HG02642 (cell line): ENCODE data around the gene ITIH3.

ENCODE experiments used
- ATAC-seq: cut with Tn5 transposase; IDR thresholded peaks from one replicate; pipeline ENCODE4 v1.9.1; 2021; ENCODE audit warnings: mild to moderate bottlenecking; ENCODE audit not compliant: unreplicated experiment, poor library complexity

Gene ITIH3

DNA sequence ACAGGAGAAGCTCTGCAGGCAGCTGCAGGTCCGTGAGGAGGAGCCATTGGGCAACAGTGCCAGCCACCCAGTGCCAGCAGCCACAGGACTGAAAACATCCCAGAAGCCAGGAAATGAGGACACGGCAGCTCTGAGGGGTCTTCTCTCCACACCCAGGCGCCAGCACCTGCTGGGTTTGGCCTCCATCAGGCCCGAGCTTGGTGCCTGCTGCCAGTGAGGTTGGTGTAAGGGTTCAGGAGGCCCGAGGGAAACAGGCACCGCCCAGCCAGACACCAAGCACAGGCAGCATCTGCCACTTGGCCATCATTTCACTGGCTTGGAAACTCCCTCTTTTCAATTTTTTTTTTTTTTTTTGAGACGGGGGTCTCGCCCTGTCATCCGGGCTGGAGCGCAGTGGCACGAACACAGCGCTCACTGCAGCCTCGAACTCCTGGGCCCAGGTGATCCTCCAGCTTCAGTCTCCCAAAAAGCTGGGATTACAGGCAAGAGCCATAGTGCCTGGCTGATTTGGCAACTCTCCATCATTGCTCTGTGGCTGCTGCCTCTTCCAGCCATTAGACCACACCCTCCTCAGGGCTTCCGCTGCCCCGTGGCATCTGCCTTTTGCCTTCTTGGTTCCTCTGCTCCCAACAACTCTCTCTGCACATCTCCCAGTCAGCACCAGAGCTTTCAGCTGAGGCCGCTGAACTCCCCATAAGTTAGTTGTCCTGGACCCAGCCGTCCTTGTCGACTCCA is 1.5 kb upstream of the ITIH3 start:
- no peak for ATAC-seq

- ATAC-seq = no peak
Observed at GRCh38 chr3:52793702-52794611, 639 bp upstream of the ITIH3 start.

GRCh38 chr3:52795298-52795900 is 803 bp downstream of the ITIH3 start:
- ATAC-seq = no peak

DNA sequence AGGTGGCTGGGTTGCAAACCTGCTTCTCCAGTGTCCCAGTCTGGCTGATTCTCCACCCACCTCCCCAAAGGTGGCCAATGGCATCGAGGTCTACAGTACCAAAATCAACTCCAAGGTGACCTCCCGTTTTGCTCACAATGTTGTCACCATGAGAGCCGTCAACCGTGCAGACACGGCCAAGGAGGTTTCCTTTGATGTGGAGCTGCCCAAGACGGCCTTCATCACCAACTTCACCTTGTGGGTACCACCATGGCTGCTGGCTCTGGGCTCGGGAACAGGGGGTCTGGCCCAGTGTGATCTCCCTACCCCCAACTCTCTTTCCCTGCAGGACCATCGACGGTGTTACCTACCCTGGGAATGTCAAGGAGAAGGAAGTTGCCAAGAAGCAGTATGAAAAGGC is 1.8 kb downstream of the ITIH3 start:
- no peak for ATAC-seq

DNA sequence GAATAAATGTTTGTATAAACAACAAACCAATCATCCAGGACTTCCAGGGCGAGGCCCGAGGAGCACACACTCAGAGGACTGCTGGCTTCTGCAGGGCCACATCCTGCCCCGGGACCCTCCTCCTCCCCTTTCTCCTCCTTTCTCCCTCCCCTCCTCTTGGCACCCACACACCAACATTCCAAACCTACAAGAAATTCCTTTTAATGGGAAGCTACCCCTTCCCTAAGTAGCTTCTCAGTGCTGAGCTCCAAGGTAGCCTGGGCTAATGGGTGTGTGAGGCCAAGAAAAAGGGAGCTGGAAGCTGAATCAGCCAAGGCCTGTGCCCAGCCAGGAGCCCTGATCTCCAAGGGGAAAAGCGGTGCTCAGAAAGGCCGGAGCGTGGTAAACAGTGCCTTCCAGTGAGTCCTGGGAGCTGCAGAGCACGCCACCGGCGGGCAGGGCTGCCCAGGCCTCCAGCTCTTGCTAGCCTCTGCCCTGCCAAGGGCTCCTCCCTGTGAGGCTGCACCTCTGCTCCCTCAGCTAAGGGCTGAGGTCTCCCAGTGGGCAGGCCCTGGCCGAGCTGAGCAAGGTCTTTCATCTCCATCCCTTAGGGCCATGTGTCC is 3.9 kb downstream of the ITIH3 start:
- no peak for ATAC-seq

DNA sequence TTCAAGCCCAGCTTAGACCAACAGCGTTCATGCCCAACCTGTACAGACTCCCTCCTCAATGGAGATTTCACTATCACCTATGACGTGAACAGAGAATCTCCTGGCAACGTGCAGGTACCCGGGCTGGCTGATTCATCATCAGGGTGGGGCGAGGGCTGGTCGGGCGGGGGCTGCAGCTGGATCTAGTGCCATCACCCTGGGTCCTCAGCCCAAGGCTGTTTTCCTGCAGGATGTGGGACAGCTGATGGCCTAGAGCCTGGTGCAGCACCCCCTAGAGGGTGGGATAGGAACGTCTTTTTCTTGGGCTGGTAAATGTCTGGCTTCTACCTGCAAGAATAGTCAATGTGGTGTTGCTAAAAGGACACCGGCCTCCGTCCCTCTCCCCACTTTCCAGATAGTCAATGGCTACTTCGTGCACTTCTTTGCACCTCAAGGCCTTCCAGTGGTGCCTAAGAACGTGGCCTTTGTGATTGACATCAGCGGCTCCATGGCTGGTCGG is 4.4 kb downstream of the ITIH3 start:
- ATAC-seq = no peak

GRCh38 chr3:52800079-52800478 is 5.5 kb downstream of the ITIH3 start:
- no peak for ATAC-seq

DNA sequence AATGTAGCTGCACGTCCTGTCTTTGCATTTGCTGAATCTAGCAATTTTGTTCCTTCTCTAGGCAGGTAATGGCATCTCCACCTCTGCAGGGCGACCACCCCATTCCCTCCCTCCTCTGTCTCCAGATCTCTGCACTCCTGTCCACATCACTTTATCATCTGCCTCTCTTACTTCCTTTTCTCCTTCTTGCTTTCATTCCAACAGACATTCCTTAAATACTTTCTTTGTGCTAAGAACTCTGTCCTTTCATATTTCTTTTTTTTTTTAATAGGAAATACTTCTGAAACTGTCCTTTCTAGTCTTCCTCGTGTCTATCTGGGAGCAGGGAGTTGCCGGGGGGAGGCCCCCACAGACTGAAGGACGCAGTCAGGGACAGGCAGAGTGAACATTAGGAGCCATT is 7.2 kb downstream of the ITIH3 start:
- no peak for ATAC-seq

DNA sequence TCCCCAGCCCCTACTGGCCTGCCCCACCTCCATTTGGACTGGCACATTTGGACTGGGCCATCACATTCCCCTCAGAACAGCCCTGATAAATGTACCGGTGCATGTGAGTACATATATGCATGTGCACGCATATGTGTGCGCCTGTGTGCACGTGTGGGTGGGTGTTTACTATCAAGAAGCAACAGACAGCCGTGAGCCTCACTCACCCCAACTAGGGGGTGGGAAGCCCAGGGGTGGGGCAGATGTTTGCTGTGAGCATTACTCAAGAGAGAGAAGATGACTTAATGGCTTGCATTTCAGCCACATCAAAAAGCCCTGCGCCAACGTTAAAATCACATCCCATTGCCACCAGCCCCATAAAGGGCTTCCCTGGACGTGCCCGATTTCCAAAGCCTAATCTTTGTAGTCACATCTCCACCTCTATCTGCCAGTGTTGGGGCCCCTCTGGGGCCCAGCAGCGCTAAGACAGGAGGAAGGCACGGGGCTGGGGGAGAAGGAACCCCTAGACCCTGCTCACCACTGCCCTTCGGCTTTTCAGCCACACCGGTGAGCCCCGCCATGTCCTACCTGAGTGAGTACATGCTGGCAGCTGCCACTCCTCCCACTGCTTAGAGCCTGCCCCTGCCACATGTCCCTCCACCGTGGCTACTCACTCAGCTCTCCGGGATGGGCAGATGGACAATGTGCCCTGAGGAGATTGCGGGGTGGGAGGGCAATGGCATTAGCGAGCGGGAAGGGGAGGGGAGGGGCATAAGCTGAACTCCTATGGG is 10.9 kb downstream of the ITIH3 start:
- no peak for ATAC-seq

GRCh38 chr3:52809149-52809548 is 14.6 kb downstream of the ITIH3 start:
- ATAC-seq = no peak

- no peak for ATAC-seq
Observed at GRCh38 chr3:52809662-52810377, 15.2 kb downstream of the ITIH3 start.

GRCh38 chr3:52810923-52811322 is 16.3 kb downstream of the ITIH3 start:
- no peak for ATAC-seq

GRCh38 chr3:52811452-52812011 is 16.9 kb downstream of the ITIH3 start:
- ATAC-seq = no peak

DNA sequence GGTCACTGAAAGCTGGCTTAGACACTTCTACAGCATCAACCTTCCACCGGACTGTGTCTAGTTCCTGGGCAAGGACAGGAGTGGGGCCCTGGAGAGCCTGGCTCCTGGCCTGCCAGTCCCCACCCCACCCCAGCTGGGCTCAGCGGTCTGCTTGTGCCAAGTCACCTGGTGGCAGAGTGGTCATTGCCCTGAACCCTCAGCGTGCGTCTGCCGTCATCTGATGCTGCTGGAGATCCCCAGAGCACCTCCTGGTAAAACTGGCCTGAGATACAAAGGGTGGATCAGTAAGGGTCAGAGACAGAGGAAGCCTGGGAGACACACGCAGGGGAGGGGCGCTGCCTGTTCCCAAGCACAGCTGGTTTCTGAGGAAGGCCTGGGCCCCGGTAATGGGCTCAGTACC is 19.2 kb downstream of the ITIH3 start:
- no peak for ATAC-seq

- no peak for ATAC-seq
Observed at GRCh38 chr3:52816199-52816598, 21.6 kb downstream of the ITIH3 start.

- ATAC-seq = no peak
Observed at GRCh38 chr3:52816654-52817053, 22.1 kb downstream of the ITIH3 start.

DNA sequence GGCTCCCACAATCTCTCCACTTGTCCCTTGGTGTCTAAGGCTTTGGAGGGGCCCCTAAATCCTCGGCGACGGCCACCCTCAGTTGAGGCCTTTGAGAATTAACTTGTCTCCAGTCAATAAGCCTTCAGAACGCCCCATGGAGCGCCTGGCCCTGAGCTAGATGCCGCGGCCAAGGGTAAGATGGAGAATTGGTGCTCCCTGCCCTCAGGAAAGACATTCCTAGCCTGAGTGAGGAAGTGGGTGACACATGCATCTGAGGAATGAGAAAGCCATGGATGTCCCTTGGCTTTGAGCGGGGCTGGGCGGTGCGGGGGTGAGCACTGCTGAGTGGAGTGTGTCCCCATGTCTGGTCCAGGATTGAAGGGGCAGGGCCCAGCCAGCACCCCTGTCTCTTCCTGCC is 22.6 kb downstream of the ITIH3 start:
- ATAC-seq = no peak

- ATAC-seq = no peak
Observed at GRCh38 chr3:52817860-52818259, 23.3 kb downstream of the ITIH3 start.

DNA sequence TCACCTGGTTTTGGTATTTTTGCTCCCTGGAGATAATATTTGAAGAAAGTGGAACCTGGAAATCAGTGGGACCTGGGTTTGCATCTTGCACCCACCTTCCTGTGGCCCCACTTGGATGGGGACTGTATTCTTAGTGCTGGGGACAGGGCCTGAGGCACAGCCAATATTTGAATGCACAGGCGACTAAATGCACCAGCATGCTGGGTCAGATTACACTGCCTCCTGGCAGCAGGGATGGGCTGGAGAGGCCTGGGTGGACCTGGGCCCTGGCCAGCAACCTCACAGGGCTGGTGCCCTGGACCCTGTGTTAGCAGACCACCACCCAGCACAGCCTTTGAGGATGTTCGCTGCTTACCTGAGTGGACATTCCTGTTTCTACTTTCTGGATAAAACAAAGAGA is 25.3 kb downstream of the ITIH3 start:
- ATAC-seq = no peak
